K562 (cell line): ENCODE results near the gene DGCR6L. TPM values are rescaled to one million over a fixed set of nuclear protein-coding genes. Genes with fewer than 3 reads are reported as not detected.

Source experiments
- BRCA1 ChIP-seq, 2 experiments: fragments of 450-650 bp in 1 of 2; sonication (generic) in 1 of 2; formaldehyde crosslinking in 1 of 2; IDR thresholded peaks; 2 replicates each; pipeline versions ENCODE4 v1.5.0 to v1.6.1; 2017 to 2020; ENCODE audit warnings: mild to moderate bottlenecking in 1 of 2, missing genetic modification reagents in 1 of 2
- CTBP1 ChIP-seq: fragments of 450-650 bp; IDR thresholded peaks from 2 replicates; pipeline ENCODE4 v1.6.1; 2016; ENCODE audit warnings: borderline replicate concordance
- ERF ChIP-seq: fragments of 450-650 bp; formaldehyde crosslinking; IDR thresholded peaks from 2 replicates; pipeline ENCODE4 v1.4.0; 2020; ENCODE audit warnings: mild to moderate bottlenecking, mixed read lengths
- EWSR1 ChIP-seq: fragments of 450-650 bp; IDR thresholded peaks from 2 replicates; pipeline ENCODE4 v1.6.1; 2018; ENCODE audit warnings: borderline replicate concordance, mild to moderate bottlenecking, low read depth, moderate library complexity; ENCODE audit not compliant: partially characterized antibody
- FOXK2 ChIP-seq, 2 experiments: fragments of 450-650 bp; IDR thresholded peaks in 1 of 2; conservative IDR thresholded peaks in 1 of 2; 2 replicates each; pipeline ENCODE4 v1.6.1; 2016; ENCODE audit warnings: low read depth in 2 of 2, mild to moderate bottlenecking in 1 of 2
- MCM5 ChIP-seq: fragments of 450-650 bp; IDR thresholded peaks from 2 replicates; pipeline ENCODE4 v1.6.1; 2016; ENCODE audit warnings: low read depth
- NEUROD1 ChIP-seq: fragments of 150-350 bp; IDR thresholded peaks from 2 replicates; pipeline ENCODE4 v1.6.1; 2014; ENCODE audit warnings: borderline replicate concordance, low read length, low read depth; ENCODE audit not compliant: partially characterized antibody
- PRPF4 ChIP-seq: fragments of 200-400 bp; formaldehyde crosslinking; IDR thresholded peaks from one replicate; pipeline ENCODE4 v1.6.1; 2017; ENCODE audit warnings: low read length, low read depth, mild to moderate bottlenecking; ENCODE audit not compliant: insufficient read depth, poor library complexity, severe bottlenecking
- TEAD1 ChIP-seq, 2 experiments: fragments of 450-650 bp in 1 of 2; sonication (generic) in 1 of 2; formaldehyde crosslinking; IDR thresholded peaks; 2 replicates each; pipeline versions ENCODE4 v1.4.0 to v1.8.0; 2020 to 2022; ENCODE audit warnings: mild to moderate bottlenecking in 2 of 2, missing genetic modification reagents in 1 of 2
- WHSC1 ChIP-seq: IDR thresholded peaks from one replicate; pipeline ENCODE4 v1.6.1; 2012; ENCODE audit warnings: low read length, control low read depth, inconsistent platforms
- ZBTB11 ChIP-seq, 3 experiments: fragments of 200-800 bp in 1 of 3; fragments of 250-450 bp in 1 of 3; fragments of 450-650 bp in 1 of 3; sonication (Bioruptor Pico) in 1 of 3; sonication (Bioruptor generic) in 1 of 3; formaldehyde crosslinking in 1 of 3; IDR thresholded peaks; 2 replicates each; pipeline versions ENCODE4 v1.6.1 to v1.8.0; 2016 to 2022; ENCODE audit warnings: mild to moderate bottlenecking in 2 of 3, missing genetic modification characterization in 2 of 3, missing compliant biosample characterization in 1 of 3, moderate library complexity in 1 of 3
- ZZZ3 ChIP-seq: fragments of 450-650 bp; IDR thresholded peaks from 2 replicates; pipeline ENCODE4 v1.6.1; 2016; ENCODE audit warnings: antibody characterized with exemption, mild to moderate bottlenecking, moderate library complexity
- polyA plus RNA-seq, 8 experiments: library from polyadenylated mRNA; depleted of rRNA in 4 of 8; stranded (reverse) in 5 of 8; unstranded in 3 of 8; fragments of >200 nt; fragmentation: Nextera tagmentation in 2 of 8; fragmentation: Illumina TruSeq in 1 of 8; extraction: Ambion mirVana in 2 of 8; extraction: Trizol in 1 of 8; gene quantifications; 2 replicates each; pipeline versions ENCODE4 v1.2.1 to v1.2.3, GENCODE V29; 2011 to 2014; ENCODE audit warnings: inconsistent platforms in 1 of 8, missing spikeins in 1 of 8
- total RNA-seq, 7 experiments: library from RNA; depleted of rRNA in 6 of 7; stranded (reverse); fragments of >200 nt in 6 of 7; fragmentation: Illumina TruSeq in 2 of 7; extraction: Trizol in 2 of 7; gene quantifications; 2 replicates each; pipeline versions ENCODE4 v1.2.1 to v1.2.3, GENCODE V29; 2011 to 2021; ENCODE audit warnings: low replicate concordance in 1 of 7
- TF ChIP-seq, protein P1 (sequence below): fragments of 450-650 bp; IDR thresholded peaks from 2 replicates; pipeline ENCODE4 v1.6.1; 2018; ENCODE audit not compliant: partially characterized antibody
- TF ChIP-seq, protein P2 (sequence below): sonication (generic); formaldehyde crosslinking; IDR thresholded peaks from 2 replicates; pipeline ENCODE4 v1.8.0; 2022; ENCODE audit warnings: mild to moderate bottlenecking, missing genetic modification reagents
- TF ChIP-seq, protein P3 (sequence below), 3 experiments: fragments of 200-800 bp in 1 of 3; sonication (Bioruptor generic) in 1 of 3; sonication (generic) in 1 of 3; formaldehyde crosslinking in 1 of 3; IDR thresholded peaks; 2 replicates each; pipeline versions ENCODE4 v1.6.1 to v1.8.0; 2016 to 2022; ENCODE audit warnings: mild to moderate bottlenecking in 2 of 3, missing compliant biosample characterization in 2 of 3, missing genetic modification characterization in 2 of 3, missing genetic modification reagents in 1 of 3
- TF ChIP-seq, protein P4 (sequence below): fragments of 250-450 bp; sonication (Bioruptor Pico); IDR thresholded peaks from 2 replicates; pipeline ENCODE4 v1.8.0; 2022; ENCODE audit warnings: moderate library complexity, mild to moderate bottlenecking, inconsistent platforms

Gene DGCR6L
- total and polyA plus RNA-seq, 9 of the 15 experiments (the other 6 are each of a cell fraction or from before 2014, with no cell fraction given), result 3.6 to 151 (median 51.0) TPM

DNA sequence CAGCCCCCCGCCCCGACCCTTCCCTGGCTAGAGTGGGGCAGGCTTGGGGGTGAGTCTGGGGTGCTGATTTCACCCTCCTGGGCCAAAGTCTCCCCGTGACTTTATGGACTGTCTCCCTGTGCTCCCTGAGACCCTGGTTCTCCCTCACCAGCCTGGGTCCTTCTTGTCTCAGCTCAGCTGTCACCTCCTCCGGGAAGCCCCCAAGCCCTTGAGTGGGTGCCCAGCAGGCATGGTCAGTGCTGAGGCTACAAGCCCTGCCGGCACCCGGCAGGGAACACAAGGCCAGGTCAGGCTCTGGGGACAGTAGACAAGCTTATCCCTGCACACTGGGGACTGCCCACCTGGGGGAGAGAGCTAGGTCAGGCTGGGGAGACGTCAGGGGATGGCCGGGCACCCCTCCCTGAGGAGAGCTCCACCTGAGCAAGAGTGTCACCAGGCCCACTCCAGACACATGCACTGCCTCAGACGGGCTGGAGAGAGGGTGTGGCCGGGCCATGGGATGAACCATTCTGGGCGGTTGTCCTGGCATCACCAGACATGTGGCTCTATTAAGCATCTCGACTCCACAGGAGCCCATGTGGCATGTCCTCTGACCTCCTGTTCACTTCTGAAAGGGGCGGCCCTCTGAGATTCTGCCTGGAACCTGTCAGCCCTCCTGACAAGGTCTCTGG, 29.1 kb downstream of the DGCR6L start (continued):
- TF ChIP-seq, protein P1, sequence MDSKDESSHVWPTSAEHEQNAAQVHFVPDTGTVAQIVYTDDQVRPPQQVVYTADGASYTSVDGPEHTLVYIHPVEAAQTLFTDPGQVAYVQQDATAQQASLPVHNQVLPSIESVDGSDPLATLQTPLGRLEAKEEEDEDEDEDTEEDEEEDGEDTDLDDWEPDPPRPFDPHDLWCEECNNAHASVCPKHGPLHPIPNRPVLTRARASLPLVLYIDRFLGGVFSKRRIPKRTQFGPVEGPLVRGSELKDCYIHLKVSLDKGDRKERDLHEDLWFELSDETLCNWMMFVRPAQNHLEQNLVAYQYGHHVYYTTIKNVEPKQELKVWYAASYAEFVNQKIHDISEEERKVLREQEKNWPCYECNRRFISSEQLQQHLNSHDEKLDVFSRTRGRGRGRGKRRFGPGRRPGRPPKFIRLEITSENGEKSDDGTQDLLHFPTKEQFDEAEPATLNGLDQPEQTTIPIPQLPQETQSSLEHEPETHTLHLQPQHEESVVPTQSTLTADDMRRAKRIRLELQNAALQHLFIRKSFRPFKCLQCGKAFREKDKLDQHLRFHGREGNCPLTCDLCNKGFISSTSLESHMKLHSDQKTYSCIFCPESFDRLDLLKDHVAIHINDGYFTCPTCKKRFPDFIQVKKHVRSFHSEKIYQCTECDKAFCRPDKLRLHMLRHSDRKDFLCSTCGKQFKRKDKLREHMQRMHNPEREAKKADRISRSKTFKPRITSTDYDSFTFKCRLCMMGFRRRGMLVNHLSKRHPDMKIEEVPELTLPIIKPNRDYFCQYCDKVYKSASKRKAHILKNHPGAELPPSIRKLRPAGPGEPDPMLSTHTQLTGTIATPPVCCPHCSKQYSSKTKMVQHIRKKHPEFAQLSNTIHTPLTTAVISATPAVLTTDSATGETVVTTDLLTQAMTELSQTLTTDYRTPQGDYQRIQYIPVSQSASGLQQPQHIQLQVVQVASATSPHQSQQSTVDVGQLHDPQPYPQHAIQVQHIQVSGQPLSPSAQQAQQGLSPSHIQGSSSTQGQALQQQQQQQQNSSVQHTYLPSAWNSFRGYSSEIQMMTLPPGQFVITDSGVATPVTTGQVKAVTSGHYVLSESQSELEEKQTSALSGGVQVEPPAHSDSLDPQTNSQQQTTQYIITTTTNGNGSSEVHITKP, result peak; percentile 24
- TF ChIP-seq MCM5 (no peak), FOXK2 (conservative IDR thresholded peaks at IDR 0.05 in 1 of 2, IDR thresholded peaks at IDR 0.05 in 1 of 2; ENCODE audit: low read depth in 2 of 2) (no peak), ERF (CRISPR knock-in tag) (no peak), PRPF4 (no peak), NEUROD1 (no peak), TEAD1 (CRISPR knock-in tag; IDR thresholded peaks at IDR 0.05) (peak in 1 of 2 experiments; percentile 53; a peak in 2 of 4 replicates), CTBP1 (0 out of 2 replicates have a peak, but pooled peaks have one; percentile 12), ZBTB11 (CRISPR knock-in tag; IDR thresholded peaks at IDR 0.05) (no peak), ZZZ3 (no peak), BRCA1 (IDR thresholded peaks at IDR 0.05) (no peak), BRCA1 (CRISPR knock-in tag; IDR thresholded peaks at IDR 0.05) (0 out of 2 replicates have a peak, but pooled peaks have one; percentile 63), WHSC1 (no peak), EWSR1 (no peak)
- TF ChIP-seq, protein P2, sequence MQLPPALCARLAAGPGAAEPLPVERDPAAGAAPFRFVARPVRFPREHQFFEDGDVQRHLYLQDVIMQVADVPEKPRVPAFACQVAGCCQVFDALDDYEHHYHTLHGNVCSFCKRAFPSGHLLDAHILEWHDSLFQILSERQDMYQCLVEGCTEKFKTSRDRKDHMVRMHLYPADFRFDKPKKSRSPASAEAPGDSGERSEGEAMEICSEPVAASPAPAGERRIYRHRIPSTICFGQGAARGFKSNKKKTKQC (CRISPR knock-in tag), result peak; percentile 83
- TF ChIP-seq, protein P3, sequence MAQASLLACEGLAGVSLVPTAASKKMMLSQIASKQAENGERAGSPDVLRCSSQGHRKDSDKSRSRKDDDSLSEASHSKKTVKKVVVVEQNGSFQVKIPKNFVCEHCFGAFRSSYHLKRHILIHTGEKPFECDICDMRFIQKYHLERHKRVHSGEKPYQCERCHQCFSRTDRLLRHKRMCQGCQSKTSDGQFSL (CRISPR knock-in tag; IDR thresholded peaks at IDR 0.05), result no peak
- TF ChIP-seq, protein P3 (tag; IDR thresholded peaks at IDR 0.05), result no peak
- TF ChIP-seq, protein P4, sequence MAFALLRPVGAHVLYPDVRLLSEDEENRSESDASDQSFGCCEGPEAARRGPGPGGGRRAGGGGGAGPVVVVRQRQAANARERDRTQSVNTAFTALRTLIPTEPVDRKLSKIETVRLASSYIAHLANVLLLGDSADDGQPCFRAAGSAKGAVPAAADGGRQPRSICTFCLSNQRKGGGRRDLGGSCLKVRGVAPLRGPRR (CRISPR knock-in tag), result no peak
